Hematopoietic multipotent progenitor cell (in vitro differentiated cells): ENCODE measurements around the gene PPP2R5C. TPM values are rescaled to one million over a fixed set of nuclear protein-coding genes. Genes with fewer than 3 reads are reported as not detected.

ENCODE experiments used
- DNase-seq, 3 donors: peaks; one replicate each; pipeline ENCODE4 v3.0.0-alpha.2; 2011 to 2015; ENCODE audit warnings: low read depth in 2 of 3, low spot score in 2 of 3
- total RNA-seq: library from RNA; depleted of rRNA; stranded (reverse); fragments of >200 nt; gene quantifications from one replicate; pipeline ENCODE4 v1.2.3, GENCODE V29; 2012

Gene PPP2R5C
- total RNA-seq, 1 donor, result 51.2 TPM

DNA sequence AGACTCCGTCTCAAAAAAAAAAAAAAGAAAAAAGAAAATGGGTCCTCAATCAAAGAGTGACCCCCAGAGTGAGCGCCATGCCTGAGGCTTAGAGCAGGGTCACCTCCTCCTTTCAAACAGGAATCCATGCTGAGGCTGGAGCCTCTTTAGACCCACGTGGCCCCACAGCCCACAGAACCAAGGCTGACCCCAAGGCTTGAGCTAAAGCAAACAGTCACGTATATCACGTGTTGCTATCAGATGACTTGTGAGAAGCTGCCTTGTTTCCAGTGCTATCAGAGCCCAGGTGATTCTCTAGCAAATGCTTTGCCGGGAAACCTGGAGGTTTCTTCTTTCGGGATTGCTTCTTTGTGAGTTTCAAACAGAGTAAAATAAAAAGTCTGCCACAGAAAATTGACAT, 171.2 kb downstream of the PPP2R5C start:
- DNase-seq, result no peak

- DNase-seq, result no peak
These were observed 171.7 kb downstream of the PPP2R5C start for GRCh38 chr14:101933209-101933608.

DNA sequence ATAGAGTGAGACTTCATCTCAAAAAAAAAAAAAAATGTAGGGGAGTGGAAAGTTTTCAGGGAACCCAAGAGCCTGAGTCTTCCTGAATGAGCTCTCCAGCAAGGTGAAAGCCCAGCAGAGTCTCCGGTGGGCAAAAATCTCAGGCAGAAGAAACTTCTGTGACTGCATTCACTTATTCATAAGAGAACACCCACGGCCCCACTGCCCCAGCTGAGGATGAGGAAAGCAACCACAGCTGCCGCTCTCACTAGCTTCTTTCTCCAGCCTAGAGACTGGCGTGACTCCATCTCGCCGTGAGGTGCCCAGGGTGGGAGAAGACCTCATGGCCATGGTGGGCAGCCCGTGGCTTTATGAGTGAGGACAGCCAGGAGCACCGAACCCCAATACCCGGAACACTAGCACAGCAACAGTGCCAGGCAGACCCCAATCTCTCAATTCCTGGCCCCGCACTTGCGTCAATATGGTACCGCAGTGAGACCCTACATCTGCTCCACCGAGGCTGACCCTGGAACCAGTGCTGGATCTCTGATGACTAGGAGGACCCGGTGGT, 173.2 kb downstream of the PPP2R5C start:
- no peak for DNase-seq

DNA sequence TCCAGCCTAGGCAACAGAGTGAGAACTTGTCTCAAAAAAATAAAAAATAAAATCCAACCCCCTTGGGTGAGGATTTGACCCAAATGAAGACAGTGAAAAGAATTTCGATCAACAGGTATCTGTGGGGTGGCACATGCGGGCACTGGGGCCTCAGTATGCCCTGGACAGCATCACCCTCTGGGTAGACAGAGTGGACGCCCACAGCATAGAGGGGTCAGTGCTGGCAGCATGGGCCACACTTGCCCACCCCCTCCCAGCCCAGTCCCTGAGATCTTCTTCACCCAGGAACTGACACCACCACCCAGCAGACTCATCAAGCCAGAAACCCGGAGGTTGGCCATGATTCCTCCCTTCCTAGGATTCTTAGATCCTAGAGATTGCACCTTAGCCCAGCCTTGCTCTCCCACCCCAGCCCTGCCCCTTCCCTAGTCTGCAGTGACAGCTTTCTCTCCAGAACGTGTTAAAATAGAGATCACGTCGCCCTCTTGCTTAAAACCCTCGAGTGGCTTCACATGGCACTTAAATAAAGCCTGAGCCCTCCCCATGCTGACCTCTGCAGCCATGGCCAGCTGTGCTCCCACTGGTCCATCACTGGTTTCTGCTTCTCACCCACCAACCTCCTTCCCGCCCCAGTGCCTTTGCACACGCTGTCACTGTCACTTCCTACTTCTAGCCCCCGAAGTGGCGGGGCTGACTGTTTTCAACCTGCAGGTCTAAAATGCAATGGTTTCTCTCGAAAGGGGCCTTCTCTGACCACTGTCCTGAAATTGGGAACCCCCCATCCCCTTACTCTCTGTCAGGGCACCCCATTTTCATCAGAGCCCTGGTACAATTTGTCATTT, 176.6 kb downstream of the PPP2R5C start:
- DNase-seq, result no peak

DNA sequence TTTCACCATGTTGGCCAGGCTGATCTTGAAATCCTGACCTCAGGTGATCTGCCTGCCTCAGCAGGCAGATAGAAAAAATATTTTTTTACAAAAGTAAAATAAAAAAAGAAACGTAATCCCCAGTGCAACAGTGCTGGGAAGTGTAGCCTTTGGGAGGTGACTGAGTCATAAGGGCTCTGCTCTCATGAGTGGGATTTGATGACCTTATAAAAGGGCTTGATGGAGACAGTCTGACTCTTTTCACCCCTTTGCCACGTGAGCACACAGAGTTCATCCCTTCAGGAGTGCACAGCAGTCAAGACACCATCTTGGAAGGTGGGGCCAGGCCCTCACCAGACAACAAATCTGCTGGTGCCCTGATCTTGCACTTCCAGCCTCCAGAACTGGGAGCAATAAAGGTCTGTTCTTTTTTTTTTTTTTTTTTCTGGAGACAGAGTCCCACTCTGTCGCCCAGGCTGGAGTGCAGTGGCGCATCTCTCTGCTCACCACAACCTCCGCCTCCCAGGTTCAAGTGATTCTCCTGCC, 178.2 kb downstream of the PPP2R5C start:
- DNase-seq, result no peak

DNA sequence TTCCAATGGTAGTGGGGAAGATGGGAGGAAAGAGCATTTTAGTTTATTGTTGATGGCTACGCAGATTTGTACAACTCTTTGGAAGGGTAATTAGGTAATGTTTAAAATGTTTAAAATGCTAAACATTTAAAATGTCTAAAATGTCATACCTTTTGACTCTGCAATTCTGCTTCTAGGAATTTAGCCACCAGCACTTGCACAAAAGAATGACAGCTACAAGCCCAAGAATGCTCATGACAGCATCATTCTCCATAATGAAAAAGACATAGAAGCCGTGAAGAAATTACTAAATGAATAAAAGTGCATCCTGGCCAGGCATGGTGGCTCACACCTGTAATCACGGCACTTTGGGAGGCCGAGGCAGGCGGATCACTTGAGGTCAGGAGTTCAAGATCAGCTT, 182.9 kb downstream of the PPP2R5C start:
- DNase-seq, result no peak

DNA sequence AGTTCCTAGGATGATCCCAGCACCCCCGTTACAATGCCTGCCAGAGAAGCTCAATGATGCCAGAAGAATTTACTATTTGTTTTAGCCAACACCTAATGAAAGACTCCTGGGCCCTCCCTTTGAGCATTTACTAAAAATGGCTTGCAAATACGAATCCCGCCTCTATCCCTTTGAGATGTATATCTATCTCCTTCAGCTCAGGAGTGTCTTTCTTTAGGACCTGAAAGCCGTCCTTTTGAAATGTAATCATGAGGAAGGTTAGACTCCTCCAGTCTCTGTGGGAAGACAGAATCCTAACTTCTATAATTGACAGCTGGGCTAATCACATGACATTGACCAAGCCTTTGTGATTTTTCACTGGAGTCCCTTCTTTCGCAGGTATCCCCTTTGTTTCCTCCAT, 183.7 kb downstream of the PPP2R5C start:
- no peak for DNase-seq

- no peak for DNase-seq
These were observed 186.0 kb downstream of the PPP2R5C start for GRCh38 chr14:101947577-101947903.

DNA sequence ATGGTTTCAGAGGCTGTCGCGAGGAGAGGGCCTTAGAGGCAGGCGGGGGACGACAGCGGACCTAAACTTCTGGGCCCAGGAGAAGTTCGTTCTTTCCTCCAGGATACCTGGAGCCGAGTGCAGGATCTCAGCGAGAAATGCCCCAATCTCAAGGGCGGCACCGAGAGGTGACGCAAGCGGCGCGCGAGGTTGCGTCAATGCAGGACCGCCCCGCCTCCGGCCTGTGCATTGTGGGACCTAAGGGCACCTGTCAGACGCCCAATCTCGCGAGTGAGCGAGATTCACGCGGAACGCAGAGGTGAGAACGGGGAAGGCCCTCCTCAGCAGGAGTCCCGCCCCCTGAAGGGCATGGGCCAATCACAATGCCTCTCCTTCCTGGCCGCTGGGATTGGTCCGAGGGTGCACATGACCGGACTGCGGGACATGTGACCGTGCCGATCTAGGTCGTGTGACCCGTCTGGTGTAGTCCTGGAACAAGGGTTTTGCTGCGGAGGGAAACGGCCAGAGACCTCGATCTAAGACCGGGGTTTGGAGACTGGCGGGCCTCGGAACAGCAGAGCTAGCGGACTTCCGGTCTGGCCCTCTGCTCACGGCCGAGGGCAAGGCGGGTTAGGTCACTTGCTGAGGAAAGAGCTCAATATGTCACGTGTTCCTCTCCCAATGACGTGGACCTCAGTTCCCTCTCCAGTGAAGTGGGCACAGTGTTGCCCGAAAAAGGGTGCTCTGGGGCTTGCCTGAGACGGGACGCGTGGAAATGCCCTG, 186.6 kb downstream of the PPP2R5C start:
- peak; percentile 100 for DNase-seq

DNA sequence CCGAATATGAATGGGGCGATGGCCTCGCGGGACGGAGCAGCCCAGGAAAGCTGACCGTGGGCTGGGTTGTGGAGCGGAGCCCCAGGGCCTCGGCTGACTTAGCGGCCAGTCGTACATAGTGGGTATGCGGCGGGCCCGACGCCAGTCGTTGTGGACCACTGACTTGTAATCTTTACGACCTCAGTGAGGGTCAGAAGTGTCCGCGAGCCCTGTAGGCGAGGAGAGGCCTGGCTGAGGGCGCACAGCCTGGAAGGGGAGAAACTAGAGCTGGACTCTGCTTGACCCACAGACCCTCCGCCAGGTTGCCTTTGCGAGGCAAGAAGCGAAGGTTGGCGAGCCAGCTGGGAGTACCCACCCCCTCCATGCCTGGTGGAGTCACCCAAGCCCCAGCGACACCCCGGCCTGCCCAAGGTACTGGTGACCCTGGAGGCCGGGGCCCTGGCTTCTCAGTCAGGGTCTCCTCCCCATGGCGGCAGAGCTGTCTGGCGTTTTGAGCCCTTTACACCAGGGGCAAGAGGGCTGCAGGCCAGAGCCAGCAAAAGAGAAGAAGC, 187.2 kb downstream of the PPP2R5C start:
- peak in 1 of 3 donors; percentile 18 for DNase-seq

GRCh38 chr14:101950100-101950499, 188.6 kb downstream of the PPP2R5C start:
- DNase-seq, result no peak

DNA sequence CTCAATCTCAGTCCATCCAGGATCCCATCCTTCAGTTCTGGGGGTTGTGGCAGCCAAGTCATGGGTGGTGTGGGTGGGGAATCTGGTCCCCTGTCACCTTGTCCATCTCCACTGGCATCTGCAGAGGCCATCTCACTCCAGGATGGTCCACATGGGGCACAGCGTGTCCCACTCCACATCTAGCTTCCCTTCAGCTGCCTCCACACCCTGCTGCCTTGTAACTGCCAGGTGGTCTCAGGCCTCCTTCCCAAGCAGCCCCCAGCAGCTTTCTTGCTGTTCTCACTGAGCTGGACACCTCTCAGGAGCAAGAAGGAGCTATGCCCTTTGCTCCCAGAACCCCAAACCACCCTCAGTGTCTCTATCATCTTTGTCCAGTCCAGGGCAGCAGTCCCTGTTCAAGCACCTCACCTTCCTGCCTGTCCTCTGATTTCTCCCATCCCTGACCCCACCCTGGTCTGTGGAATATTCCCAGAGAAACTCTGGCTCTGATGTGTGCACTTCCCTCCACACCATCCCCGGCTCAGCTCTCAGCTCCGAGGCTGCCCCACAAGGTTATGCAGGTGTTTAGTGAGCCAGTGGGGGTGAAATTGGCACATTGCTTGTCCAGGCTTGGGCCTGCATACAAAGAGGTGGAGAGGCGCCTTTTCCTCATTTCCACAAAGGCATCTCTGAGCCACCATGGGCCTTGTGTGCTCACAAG, 189.2 kb downstream of the PPP2R5C start:
- DNase-seq, result no peak

DNA sequence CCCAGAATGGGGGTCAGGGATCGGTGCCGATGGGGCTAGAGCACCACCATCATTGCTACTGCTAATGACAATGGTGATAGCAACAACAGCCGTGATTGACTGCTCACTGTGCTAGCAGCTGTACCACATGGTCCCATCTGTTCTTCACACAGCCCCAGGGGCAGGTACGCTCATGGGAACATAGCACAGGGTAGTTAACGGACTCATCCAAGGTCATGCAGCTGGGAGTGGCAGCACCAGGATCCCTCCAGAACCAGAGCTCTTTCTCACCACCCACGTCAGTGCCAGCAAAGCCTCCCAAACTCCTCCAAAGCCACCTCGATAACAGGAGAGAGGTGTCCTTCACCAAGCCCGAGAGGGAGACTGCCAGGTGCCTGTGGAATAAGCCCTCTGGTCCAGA, 191.6 kb downstream of the PPP2R5C start:
- no peak for DNase-seq

GRCh38 chr14:101954501-101954900, 193.0 kb downstream of the PPP2R5C start:
- no peak for DNase-seq

- DNase-seq, result no peak
These were observed 194.2 kb downstream of the PPP2R5C start for GRCh38 chr14:101955695-101956161.

GRCh38 chr14:101956179-101956885, 194.8 kb downstream of the PPP2R5C start:
- no peak for DNase-seq

GRCh38 chr14:101957406-101958234, 196.1 kb downstream of the PPP2R5C start:
- DNase-seq, result peak in 1 of 3 donors; percentile 64

- no peak for DNase-seq
These were observed 197.1 kb downstream of the PPP2R5C start for GRCh38 chr14:101958418-101959180.
